ENCODE measurements around the gene JADE2. TPM values are rescaled to one million over a fixed set of nuclear protein-coding genes. Genes with fewer than 3 reads are reported as not detected.

The JADE2 gene
- total RNA-seq, 2 experiments from 2014 or later: 92.5 to 93.8 TPM

- H3K27ac Mint-ChIP-seq: no peak overlapping the region
- CTCF ChIA-PET: no interaction called here
- no peak overlapping the region for H3K4me3 Mint-ChIP-seq
- H3K4me1 Mint-ChIP-seq: no peaks in the 10 kb centered on the region
- no peaks in the 10 kb centered on the region for H3K27me3 Mint-ChIP-seq
- H3K36me3 Mint-ChIP-seq (ENCODE audit: low read depth): peaks cover 24% of the 10 kb centered on the region
- DNase-seq: no peak
- POLR2A ChIA-PET: no interaction called here
- H3K9me3 Mint-ChIP-seq: no peaks in the 10 kb centered on the region
Observed at GRCh38 chr5:134581241-134581981, 55.9 kb downstream of the JADE2 start.

- no peak for DNase-seq
- no peaks in the 10 kb centered on the region for H3K9me3 Mint-ChIP-seq
- H3K4me3 Mint-ChIP-seq: no peak overlapping the region
- ChIA-PET CTCF (no interaction called here), POLR2A (no interaction called here)
- peaks cover 6% of the 10 kb centered on the region for H3K4me1 Mint-ChIP-seq
- H3K27ac Mint-ChIP-seq: no peak overlapping the region
- H3K36me3 Mint-ChIP-seq (ENCODE audit: low read depth): peaks cover 21% of the 10 kb centered on the region
- no peaks in the 10 kb centered on the region for H3K27me3 Mint-ChIP-seq
Observed at GRCh38 chr5:134582281-134582680, 56.8 kb downstream of the JADE2 start.

GRCh38 chr5:134582941-134583340, 57.5 kb downstream of the JADE2 start:
- POLR2A ChIA-PET: no interaction called here
- H3K27me3 Mint-ChIP-seq: no peaks in the 10 kb centered on the region
- peaks cover 17% of the 10 kb centered on the region for H3K36me3 Mint-ChIP-seq (ENCODE audit: low read depth)
- CTCF ChIA-PET: interaction anchor here (0.6 kb wide), 1 partner anchor 28 kb away, joined by 3 read pairs; no protein-coding TSS in a partner anchor
- H3K4me1 Mint-ChIP-seq: peaks cover 6% of the 10 kb centered on the region
- DNase-seq: no peak
- H3K27ac Mint-ChIP-seq: no peak overlapping the region
- H3K4me3 Mint-ChIP-seq: no peak overlapping the region
- no peaks in the 10 kb centered on the region for H3K9me3 Mint-ChIP-seq

DNA sequence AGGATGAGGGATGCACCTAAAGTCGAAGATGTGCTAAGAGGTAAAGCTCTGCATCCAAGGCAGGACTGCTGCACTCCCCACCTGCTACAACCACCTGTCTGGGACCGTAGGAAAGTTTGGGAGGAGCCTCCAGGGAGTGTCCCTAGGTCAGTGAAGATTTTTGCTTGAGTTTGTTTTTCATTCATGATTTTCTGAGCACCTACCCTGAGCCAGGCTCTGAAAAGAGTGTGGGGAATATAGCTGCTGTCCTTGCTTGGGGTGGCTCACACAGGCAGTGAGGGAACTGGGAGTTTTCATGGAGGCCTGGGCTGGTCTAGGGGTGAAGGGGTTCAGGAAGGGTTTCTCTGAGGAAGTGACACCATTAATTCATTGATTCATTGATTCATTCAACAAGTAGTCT, 58.3 kb downstream of the JADE2 start:
- CTCF ChIA-PET: interaction anchor here (0.6 to 0.8 kb wide), 2 partner anchors 27 to 342 kb away, joined by 3 read pairs; no protein-coding TSS in a partner anchor
- H3K36me3 Mint-ChIP-seq (ENCODE audit: low read depth): peaks cover 13% of the 10 kb centered on the region
- H3K9me3 Mint-ChIP-seq: no peaks in the 10 kb centered on the region
- POLR2A ChIA-PET: no interaction called here
- peaks cover 6% of the 10 kb centered on the region for H3K4me1 Mint-ChIP-seq
- no peak overlapping the region for H3K4me3 Mint-ChIP-seq
- H3K27ac Mint-ChIP-seq: no peak overlapping the region
- DNase-seq: no peak
- no peaks in the 10 kb centered on the region for H3K27me3 Mint-ChIP-seq

- Mint-ChIP-seq H3K36me3 (ENCODE audit: low read depth) (peaks cover 10% of the 10 kb centered on the region), H3K9me3 (no peaks in the 10 kb centered on the region), H3K27me3 (no peaks in the 10 kb centered on the region), H3K27ac (no peak overlapping the region), H3K4me3 (no peak overlapping the region), H3K4me1 (peaks cover 6% of the 10 kb centered on the region)
- POLR2A ChIA-PET: interaction anchor here (0.5 kb wide), 1 partner anchor 40 kb away, joined by 3 read pairs; no protein-coding TSS in a partner anchor
- DNase-seq: no peak
- CTCF ChIA-PET: interaction anchor here (0.8 kb wide), 1 partner anchor 343 kb away, joined by 3 read pairs; no protein-coding TSS in a partner anchor
Observed at GRCh38 chr5:134584662-134585061, 59.2 kb downstream of the JADE2 start.

- ChIA-PET CTCF (interaction anchor here (1.2 to 5.4 kb wide), 8 partner anchors 10 to 360 kb away, joined by 3 to 35 read pairs (median 10); partner anchors contain the start of genes PCBD2 and PPP2CA), POLR2A (no interaction called here)
- Mint-ChIP-seq H3K4me1 (peaks cover 6% of the 10 kb centered on the region), H3K27me3 (no peaks in the 10 kb centered on the region), H3K4me3 (no peak overlapping the region), H3K9me3 (no peaks in the 10 kb centered on the region), H3K36me3 (ENCODE audit: low read depth) (no peaks in the 10 kb centered on the region), H3K27ac (no peak overlapping the region)
- no peak for DNase-seq
Observed at GRCh38 chr5:134585966-134586365, 60.5 kb downstream of the JADE2 start.

DNA sequence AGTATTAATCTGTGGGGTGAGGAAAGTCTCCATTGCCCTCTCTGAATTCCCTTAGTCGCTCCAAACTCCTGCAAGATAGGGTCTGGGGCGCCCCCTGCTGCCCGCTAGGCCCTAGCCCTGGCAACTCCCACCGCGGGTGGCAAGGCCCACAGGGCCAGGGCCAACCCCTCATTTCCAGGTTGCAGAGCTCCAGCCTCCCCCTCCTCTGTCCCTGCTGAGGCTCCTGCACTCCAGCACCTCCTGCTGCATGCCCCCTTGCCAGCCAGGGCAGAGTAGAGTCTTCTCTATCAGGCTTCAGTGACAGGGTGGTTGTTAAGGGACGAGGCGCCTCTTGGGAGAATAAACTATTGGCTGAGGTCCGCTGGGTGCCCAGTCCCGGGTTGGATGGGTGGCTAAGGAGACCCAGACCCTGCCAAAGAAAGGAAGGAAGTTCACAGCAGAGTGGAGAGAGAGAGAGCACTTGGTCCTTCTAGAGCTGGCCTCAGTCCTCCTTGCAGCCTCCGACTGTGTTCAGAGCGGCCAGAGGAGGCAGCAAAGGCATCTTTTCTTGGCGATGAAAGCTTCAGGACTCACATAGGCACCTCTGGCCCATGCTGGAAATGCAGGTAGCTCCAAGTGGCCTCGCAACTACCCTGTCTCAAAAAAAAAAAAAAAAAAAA, 61.5 kb downstream of the JADE2 start:
- no peak overlapping the region for H3K4me3 Mint-ChIP-seq
- no peaks in the 10 kb centered on the region for H3K9me3 Mint-ChIP-seq
- ChIA-PET POLR2A (interaction anchor here (0.6 kb wide), 1 partner anchor 266 kb away, joined by 4 read pairs; no protein-coding TSS in a partner anchor), CTCF (interaction anchor here (0.6 to 5.4 kb wide), 62 partner anchors 11 to 410 kb away, joined by 3 to 35 read pairs (median 5); partner anchors contain the start of genes CDKN2AIPNL, DDX46, PCBD2 and PPP2CA)
- H3K27ac Mint-ChIP-seq: peak overlapping the region; percentile 81
- H3K27me3 Mint-ChIP-seq: no peaks in the 10 kb centered on the region
- no peaks in the 10 kb centered on the region for H3K36me3 Mint-ChIP-seq (ENCODE audit: low read depth)
- peaks cover 14% of the 10 kb centered on the region for H3K4me1 Mint-ChIP-seq
- peak; percentile 86 for DNase-seq

GRCh38 chr5:134590992-134591659, 65.7 kb downstream of the JADE2 start:
- Mint-ChIP-seq H3K4me1 (peaks cover 39% of the 10 kb centered on the region), H3K4me3 (no peak overlapping the region), H3K36me3 (ENCODE audit: low read depth) (no peaks in the 10 kb centered on the region), H3K27ac (no peak overlapping the region), H3K27me3 (no peaks in the 10 kb centered on the region), H3K9me3 (no peaks in the 10 kb centered on the region)
- no peak for DNase-seq
- POLR2A ChIA-PET: no interaction called here
- CTCF ChIA-PET: interaction anchor here (0.6 to 5.4 kb wide), 4 partner anchors 15 to 380 kb away, joined by 3 to 35 read pairs (median 4); no protein-coding TSS in a partner anchor

DNA sequence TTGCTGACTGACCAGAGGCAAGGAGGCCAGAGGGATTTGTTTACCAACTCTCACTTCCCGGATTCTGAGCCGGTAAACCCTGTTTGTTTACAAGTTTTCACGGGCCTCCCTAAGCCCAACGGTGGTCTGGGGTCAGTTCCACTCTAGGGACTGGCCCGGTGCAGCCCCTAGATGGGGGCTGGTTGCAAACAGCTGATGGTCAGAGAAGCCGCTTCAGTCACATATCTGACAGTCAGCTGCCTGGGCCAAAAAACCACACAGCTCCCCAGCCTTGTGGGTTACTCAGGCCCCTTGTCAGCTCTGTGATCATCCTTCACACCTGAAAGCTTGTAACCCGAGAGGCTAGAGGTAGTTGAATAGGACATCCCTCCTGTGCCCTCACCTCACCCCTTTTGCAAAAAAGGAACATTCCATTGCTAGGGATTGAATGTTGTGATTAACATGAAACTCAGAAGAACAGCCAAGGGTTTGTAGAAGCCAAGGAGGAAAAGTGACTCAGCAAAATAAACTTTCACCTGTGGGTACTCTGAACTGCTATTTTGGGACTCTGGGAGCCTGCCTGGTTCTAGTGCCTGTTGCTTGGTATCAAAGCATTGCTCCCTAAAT, 66.8 kb downstream of the JADE2 start:
- Mint-ChIP-seq H3K9me3 (no peaks in the 10 kb centered on the region), H3K27ac (no peak overlapping the region), H3K4me1 (peaks cover 33% of the 10 kb centered on the region), H3K27me3 (no peaks in the 10 kb centered on the region), H3K36me3 (ENCODE audit: low read depth) (no peaks in the 10 kb centered on the region), H3K4me3 (no peak overlapping the region)
- POLR2A ChIA-PET: no interaction called here
- CTCF ChIA-PET: interaction anchor here (1.6 kb wide), 1 partner anchor 277 kb away, joined by 5 read pairs; no protein-coding TSS in a partner anchor
- DNase-seq: no peak

DNA sequence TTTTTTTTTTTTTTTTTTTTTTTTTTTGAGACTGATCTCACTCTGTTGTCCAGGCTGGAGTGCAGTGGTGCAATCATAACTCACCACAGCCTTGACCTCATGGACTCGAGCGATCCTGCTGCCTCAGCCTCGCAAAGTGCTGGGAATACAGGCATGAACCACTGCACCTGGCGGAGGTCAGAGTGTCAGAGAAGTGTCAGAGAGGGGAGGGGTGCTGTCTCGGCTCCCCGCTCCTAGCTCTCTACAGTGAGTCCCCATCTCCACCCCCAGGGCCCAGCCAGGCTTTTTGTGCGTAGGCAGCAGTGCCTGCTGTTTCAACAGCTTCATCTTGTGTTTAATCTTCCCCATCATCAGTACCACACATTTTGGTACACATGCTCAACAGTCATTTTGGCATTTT, 68.9 kb downstream of the JADE2 start:
- peaks cover 33% of the 10 kb centered on the region for H3K4me1 Mint-ChIP-seq
- H3K9me3 Mint-ChIP-seq: no peaks in the 10 kb centered on the region
- no peak for DNase-seq
- POLR2A ChIA-PET: no interaction called here
- H3K4me3 Mint-ChIP-seq: no peak overlapping the region
- no peaks in the 10 kb centered on the region for H3K27me3 Mint-ChIP-seq
- no peak overlapping the region for H3K27ac Mint-ChIP-seq
- H3K36me3 Mint-ChIP-seq (ENCODE audit: low read depth): peaks cover 2% of the 10 kb centered on the region
- CTCF ChIA-PET: interaction anchor here (0.6 kb wide), 1 partner anchor 22 kb away, joined by 5 read pairs; no protein-coding TSS in a partner anchor

GRCh38 chr5:134594797-134595457, 69.5 kb downstream of the JADE2 start:
- ChIA-PET POLR2A (no interaction called here), CTCF (interaction anchor here (5.5 kb wide), 1 partner anchor 8 kb away, joined by 33 read pairs; no protein-coding TSS in a partner anchor)
- H3K4me1 Mint-ChIP-seq: peaks cover 33% of the 10 kb centered on the region
- H3K9me3 Mint-ChIP-seq: no peaks in the 10 kb centered on the region
- H3K27ac Mint-ChIP-seq: peak overlapping the region; percentile 79
- H3K36me3 Mint-ChIP-seq (ENCODE audit: low read depth): peaks cover 2% of the 10 kb centered on the region
- no peaks in the 10 kb centered on the region for H3K27me3 Mint-ChIP-seq
- H3K4me3 Mint-ChIP-seq: no peak overlapping the region
- DNase-seq: peak; percentile 45

DNA sequence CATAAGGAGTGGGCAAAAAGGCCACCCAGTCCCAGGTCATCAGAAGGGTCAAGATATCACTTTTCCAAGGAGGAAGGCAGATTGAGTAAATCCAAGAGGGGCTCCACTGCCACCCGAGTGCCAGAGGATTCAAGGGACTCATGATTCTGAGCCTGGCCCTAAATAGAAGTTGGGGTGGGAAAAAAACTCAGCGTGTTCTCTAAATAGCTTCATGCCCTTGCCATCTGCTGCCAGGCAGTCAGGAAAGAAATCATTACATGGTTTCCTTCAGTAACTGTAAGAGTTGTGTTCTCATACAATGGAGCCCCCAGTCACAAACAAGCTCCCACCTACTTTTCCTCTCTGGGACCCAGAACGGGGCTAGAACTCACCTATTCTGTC, 70.0 kb downstream of the JADE2 start:
- Mint-ChIP-seq H3K9me3 (no peaks in the 10 kb centered on the region), H3K27ac (peak overlapping the region; percentile 79), H3K27me3 (no peaks in the 10 kb centered on the region), H3K36me3 (ENCODE audit: low read depth) (peaks cover 2% of the 10 kb centered on the region), H3K4me1 (peaks cover 33% of the 10 kb centered on the region), H3K4me3 (no peak overlapping the region)
- DNase-seq: no peak
- ChIA-PET CTCF (interaction anchor here (5.5 kb wide), 1 partner anchor 8 kb away, joined by 33 read pairs; no protein-coding TSS in a partner anchor), POLR2A (no interaction called here)
